Breast epithelium (tissue), 4 donors: Measurements from ENCODE around the gene RGS14. TPM values are rescaled to one million over a fixed set of nuclear protein-coding genes. Genes with fewer than 3 reads are reported as not detected.

ENCODE experiments used
- DNase-seq, 2 donors: peaks; one replicate each; pipeline ENCODE4 v3.0.0-alpha.2; 2019; ENCODE audit warnings: low spot score in 2 of 2
- H3K27ac ChIP-seq, 2 donors: fragments of 200-600 bp; sonication (generic) in 1 of 2; one replicate each; pipeline ENCODE4 v1.5.1; 2016 to 2019; ENCODE audit warnings: mild to moderate bottlenecking in 1 of 2
- H3K27me3 ChIP-seq, 2 donors: fragments of 200-600 bp; sonication (generic) in 1 of 2; one replicate each; pipeline versions ENCODE4 v1.5.1 to v1.6.0; 2017 to 2019; ENCODE audit warnings: control low read depth in 1 of 2, mild to moderate bottlenecking in 1 of 2
- H3K36me3 ChIP-seq: fragments of 200-600 bp; one replicate; pipeline ENCODE4 v1.5.1; 2019
- H3K4me1 ChIP-seq, 2 donors: fragments of 200-600 bp; sonication (generic); one replicate each; pipeline ENCODE4 v1.5.1; 2016 to 2019; ENCODE audit warnings: control low read depth in 1 of 2
- H3K4me3 ChIP-seq, 3 donors: fragments of 200-600 bp; sonication (generic); 1 replicate in 2 of 3; 2 replicates in 1 of 3; pipeline ENCODE4 v1.5.1; 2016 to 2019; ENCODE audit warnings: mild to moderate bottlenecking in 3 of 3, moderate library complexity in 2 of 3
- H3K9me3 ChIP-seq, 2 donors: fragments of 200-600 bp; sonication (generic) in 1 of 2; one replicate each; pipeline ENCODE4 v1.5.1; 2016 to 2019; ENCODE audit warnings: control low read depth in 1 of 2
- POLR2A ChIP-seq: fragments of 450-650 bp; IDR thresholded peaks from one replicate; pipeline ENCODE4 v1.6.1; 2016; ENCODE audit warnings: antibody characterized with exemption, mild to moderate bottlenecking, moderate library complexity
- POLR2AphosphoS5 ChIP-seq, 3 donors: sonication (generic); formaldehyde crosslinking; IDR thresholded peaks; one replicate each; pipeline ENCODE4 v1.6.1; 2017; ENCODE audit warnings: antibody characterized with exemption in 3 of 3
- intact Hi-C: fragments of 100-400 bp; cut with DNase I; formaldehyde crosslinking; loops from one replicate; pipeline ENCODE4 v1.15.1; 2023; ENCODE audit warnings: low total_unique reads
- total RNA-seq, 3 donors: library from RNA; depleted of rRNA; stranded (reverse); fragments of >200 nt; gene quantifications; one replicate each; pipeline ENCODE4 v1.1.0, GENCODE V29; 2016
- TF ChIP-seq, protein P1 (sequence below), 3 donors: fragments of 450-650 bp; IDR thresholded peaks; one replicate each; pipeline ENCODE4 v1.5.1; 2016 to 2017; ENCODE audit warnings: antibody characterized with exemption in 3 of 3, mild to moderate bottlenecking in 3 of 3, moderate library complexity in 3 of 3

Gene RGS14
- total RNA-seq, 3 donors from 2014 or later, result 9.0 to 16.4 (median 11.3) TPM

DNA sequence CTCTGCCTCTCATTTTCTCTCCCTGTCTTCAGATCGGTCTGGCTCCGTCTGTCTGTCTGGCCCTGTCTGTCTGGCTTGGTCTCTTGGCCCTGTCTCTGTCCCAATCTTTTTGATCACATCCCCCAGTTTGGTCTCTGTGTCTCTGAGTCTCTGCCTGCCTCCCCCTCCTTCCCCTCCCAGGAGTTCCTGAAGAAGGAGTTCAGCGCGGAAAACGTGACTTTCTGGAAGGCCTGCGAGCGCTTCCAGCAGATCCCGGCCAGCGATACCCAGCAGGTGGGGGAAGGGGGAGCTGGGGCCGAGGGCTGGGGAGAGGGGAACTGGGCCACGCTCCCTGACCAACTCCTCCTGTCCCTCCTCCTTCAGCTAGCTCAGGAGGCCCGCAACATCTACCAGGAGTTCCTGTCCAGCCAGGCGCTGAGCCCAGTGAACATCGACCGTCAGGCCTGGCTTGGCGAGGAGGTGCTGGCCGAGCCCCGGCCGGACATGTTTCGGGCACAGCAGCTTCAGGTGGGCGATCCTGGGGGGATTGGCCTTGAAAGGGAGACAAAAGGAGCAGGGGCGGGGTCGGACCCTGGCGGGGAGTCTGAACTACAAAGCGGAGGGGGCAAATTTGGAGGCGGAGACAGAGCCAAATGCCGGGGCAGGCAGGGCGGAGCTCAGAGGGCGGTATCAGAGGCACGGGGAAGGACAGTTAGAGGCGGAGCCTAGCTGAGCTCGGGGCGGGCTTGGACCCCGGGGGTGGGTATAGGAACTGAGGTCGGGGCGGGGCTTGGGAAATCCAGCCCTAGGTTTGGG lies 9.0 kb downstream of the RGS14 start:
- Histone ChIP-seq H3K4me1 (peaks cover 0 to 5% of the 10 kb centered on the region in 2 donors), H3K27me3 (no peaks in the 10 kb centered on the region), H3K4me3 (peak overlapping the region; percentile 46 to 74 (median 59)), H3K27ac (peak overlapping the region; percentile 94 to 97), H3K9me3 (no peaks in the 10 kb centered on the region), H3K36me3 (no peaks in the 10 kb centered on the region)
- TF ChIP-seq POLR2A (no peak), POLR2AphosphoS5 (IDR thresholded peaks at IDR 0.05) (peak in 2 of 3 donors; percentile 41 to 60)
- intact Hi-C loops, result loop anchor here (10.0 kb wide), 1 partner anchor 52 kb away; the partner anchor contains the start of gene MXD3
- DNase-seq, result peak; percentile 85 to 93

DNA sequence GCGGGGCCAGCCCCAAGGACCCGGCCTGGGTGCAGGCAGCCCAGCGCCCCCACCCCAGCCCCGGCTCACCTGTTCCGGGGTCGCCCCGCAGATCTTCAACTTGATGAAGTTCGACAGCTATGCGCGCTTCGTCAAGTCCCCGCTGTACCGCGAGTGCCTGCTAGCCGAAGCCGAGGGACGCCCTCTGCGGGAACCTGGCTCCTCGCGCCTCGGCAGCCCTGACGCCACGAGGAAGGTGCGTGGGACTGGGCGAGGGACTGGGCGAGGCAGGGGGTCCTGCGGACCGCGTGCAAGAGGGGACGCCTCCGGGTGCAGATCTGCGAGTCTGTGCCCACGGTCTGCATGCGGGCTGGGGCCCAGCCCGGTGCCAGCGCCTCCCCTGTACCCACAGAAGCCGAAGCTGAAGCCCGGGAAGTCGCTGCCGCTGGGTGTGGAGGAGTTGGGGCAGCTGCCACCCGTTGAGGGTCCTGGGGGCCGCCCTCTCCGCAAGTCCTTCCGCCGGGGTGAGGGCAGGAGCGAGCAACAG lies 9.7 kb downstream of the RGS14 start:
- Histone ChIP-seq H3K27ac (peak overlapping the region; percentile 94 to 97), H3K27me3 (no peaks in the 10 kb centered on the region), H3K4me3 (peak overlapping the region; percentile 46 to 74 (median 59)), H3K36me3 (no peaks in the 10 kb centered on the region), H3K9me3 (no peaks in the 10 kb centered on the region), H3K4me1 (peaks cover 0 to 5% of the 10 kb centered on the region in 2 donors)
- no peak for TF ChIP-seq POLR2AphosphoS5 (IDR thresholded peaks at IDR 0.05)
- no peak for TF ChIP-seq POLR2A
- TF ChIP-seq, protein P1, sequence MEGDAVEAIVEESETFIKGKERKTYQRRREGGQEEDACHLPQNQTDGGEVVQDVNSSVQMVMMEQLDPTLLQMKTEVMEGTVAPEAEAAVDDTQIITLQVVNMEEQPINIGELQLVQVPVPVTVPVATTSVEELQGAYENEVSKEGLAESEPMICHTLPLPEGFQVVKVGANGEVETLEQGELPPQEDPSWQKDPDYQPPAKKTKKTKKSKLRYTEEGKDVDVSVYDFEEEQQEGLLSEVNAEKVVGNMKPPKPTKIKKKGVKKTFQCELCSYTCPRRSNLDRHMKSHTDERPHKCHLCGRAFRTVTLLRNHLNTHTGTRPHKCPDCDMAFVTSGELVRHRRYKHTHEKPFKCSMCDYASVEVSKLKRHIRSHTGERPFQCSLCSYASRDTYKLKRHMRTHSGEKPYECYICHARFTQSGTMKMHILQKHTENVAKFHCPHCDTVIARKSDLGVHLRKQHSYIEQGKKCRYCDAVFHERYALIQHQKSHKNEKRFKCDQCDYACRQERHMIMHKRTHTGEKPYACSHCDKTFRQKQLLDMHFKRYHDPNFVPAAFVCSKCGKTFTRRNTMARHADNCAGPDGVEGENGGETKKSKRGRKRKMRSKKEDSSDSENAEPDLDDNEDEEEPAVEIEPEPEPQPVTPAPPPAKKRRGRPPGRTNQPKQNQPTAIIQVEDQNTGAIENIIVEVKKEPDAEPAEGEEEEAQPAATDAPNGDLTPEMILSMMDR (IDR thresholded peaks at IDR 0.05), result no peak
- DNase-seq, result no peak
- intact Hi-C loops, result loop anchor here (10.0 kb wide), 1 partner anchor 53 kb away; the partner anchor contains the start of gene MXD3

DNA sequence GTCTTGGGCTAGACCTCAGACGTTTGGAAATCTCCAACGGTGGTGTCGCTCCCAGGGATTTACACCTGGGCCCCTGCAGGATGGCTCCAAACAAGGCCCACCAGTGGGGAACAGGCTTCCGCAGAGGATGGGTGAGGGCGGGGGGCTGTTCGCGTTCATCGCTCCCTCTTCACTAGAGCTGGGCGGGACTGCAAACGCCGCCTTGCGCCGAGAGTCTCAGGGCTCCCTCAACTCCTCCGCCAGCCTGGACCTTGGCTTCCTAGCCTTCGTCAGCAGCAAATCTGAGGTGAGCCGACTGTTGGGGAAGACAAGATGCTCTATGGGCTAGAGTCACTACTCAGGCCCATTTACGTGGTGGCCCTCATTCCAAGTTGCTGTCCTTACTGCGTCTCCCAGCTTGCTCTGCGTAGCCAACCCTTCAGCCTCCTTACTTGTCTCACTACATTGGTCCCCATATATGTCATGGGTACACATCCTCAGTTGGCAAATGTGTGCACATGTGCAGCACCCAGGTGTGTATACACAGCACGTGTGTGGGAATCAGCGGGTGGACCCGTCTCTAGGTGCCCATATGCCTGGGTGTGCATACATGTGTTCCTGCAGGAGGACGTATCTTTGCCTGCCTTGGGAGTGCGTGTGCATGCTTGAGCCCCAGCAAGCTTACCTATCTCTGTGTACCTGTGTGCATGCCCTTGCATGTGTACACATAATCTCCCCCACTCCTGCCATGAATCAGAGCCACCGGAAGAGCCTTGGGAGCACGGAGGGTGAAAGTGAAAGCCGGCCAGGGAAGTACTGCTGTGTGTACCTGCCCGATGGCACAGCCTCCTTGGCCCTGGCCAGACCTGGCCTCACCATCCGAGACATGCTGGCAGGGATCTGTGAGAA lies 10.5 kb downstream of the RGS14 start:
- H3K27ac ChIP-seq, result no peak overlapping the region
- no peak for DNase-seq
- H3K4me1 ChIP-seq, result peaks cover 0 to 5% of the 10 kb centered on the region in 2 donors
- no peaks in the 10 kb centered on the region for H3K9me3 ChIP-seq
- no peak for TF ChIP-seq POLR2AphosphoS5 (IDR thresholded peaks at IDR 0.05)
- peak overlapping the region in 1 of 3 donors; percentile 74 for H3K4me3 ChIP-seq
- no peaks in the 10 kb centered on the region for H3K36me3 ChIP-seq
- intact Hi-C loops, result loop anchor here (10.0 kb wide), 1 partner anchor 53 kb away; the partner anchor contains the start of gene MXD3
- no peaks in the 10 kb centered on the region for H3K27me3 ChIP-seq

DNA sequence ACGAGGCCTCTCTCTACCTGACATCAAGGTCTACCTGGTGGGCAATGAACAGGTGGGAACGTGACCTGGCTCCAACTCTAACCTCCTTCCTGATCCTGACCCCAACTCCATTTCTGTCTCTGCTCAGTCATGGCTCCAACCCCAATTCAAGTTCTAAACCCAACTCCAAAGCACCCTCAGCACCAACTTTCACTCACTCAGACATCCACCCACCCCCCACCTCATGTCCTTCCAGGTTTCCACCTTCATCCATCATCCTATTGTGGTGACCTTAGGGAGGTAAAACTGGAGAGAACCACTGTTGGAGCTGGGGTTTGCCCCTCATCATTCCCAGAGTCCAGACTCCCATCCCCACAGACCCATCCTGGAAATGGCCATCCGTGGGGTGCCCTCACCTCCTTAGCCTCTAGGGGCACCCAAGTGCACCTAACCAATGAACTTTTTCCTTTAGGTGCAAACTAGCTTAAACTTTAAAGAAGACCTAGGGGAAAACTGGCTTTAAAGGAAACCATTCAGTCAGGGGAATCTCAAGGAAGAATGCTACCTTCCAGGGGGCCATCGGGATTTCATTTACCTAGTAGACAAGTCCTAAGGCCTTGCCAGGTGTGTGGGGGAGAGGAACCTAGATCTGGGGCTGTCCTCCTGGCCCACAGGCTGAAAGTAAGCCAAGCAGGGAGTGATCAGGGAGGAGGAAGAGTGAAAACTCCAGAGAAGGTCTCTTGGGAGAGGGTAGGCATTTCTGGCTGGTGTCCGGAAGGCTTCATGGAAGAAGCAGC lies 11.3 kb downstream of the RGS14 start:
- no peak overlapping the region for H3K27ac ChIP-seq
- intact Hi-C loops, result loop anchor here (10.0 kb wide), 1 partner anchor 54 kb away; the partner anchor contains the start of gene MXD3
- no peaks in the 10 kb centered on the region for H3K4me1 ChIP-seq
- no peak for TF ChIP-seq POLR2AphosphoS5 (IDR thresholded peaks at IDR 0.05)
- TF ChIP-seq, protein P1 (IDR thresholded peaks at IDR 0.05), result peak; percentile 42 to 51 (median 44)
- no peak for TF ChIP-seq POLR2A
- H3K36me3 ChIP-seq, result no peaks in the 10 kb centered on the region
- no peaks in the 10 kb centered on the region for H3K27me3 ChIP-seq
- no peak overlapping the region for H3K4me3 ChIP-seq
- H3K9me3 ChIP-seq, result no peaks in the 10 kb centered on the region
- DNase-seq, result no peak

DNA sequence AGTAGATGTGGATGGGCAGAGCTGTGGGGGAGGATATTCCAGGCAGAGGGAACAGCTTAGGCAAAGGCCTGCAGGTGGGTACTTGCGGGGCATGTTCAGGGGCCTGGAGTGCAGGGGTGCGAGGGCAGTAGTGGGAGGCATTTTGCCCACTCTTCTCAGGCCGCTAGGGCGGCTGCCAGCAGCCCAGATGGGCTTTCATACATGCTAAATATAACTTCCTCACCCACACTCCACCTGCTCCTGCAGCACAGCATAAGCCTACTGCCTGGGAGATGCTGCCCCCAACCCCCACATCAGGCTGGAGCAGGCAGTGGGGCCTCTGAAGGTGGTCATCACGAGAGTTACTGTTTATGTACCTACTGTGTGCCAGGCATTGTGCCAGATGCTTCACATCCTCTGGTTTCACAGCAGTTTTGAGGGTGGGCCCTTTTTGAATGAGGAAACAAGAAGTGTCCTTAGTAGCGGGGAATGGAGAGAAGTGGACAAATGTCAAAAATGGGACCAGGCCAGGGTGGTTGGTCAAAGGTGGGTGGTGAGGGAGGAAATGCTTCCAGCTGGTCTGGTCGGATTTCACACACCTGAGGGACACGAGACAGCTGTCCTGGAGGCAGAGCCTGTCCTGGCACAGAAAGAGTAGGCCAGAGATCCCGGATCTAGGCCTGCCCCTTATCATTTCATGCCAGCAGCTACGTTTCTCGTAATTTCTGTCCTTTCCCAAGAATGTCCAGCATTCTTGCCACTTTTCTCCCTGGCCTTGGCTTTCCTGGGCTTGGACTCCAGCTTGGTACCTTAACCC lies 12.1 kb downstream of the RGS14 start:
- Histone ChIP-seq H3K36me3 (no peaks in the 10 kb centered on the region), H3K4me3 (no peak overlapping the region), H3K27me3 (no peaks in the 10 kb centered on the region), H3K27ac (peak overlapping the region in 1 of 2 donors; percentile 35), H3K9me3 (no peaks in the 10 kb centered on the region), H3K4me1 (no peaks in the 10 kb centered on the region)
- DNase-seq, result no peak
- TF ChIP-seq POLR2A (no peak), POLR2AphosphoS5 (IDR thresholded peaks at IDR 0.05) (no peak)
- TF ChIP-seq, protein P1 (IDR thresholded peaks at IDR 0.05), result no peak
- intact Hi-C loops, result loop anchor here (10.0 kb wide), 1 partner anchor 55 kb away; the partner anchor contains the start of gene MXD3
